ENCODE data around the gene NRAP.

Gene NRAP

GRCh38 chr10:113563306-113564088 lies 100.3 kb downstream of the NRAP start:
- H3K27me3 ChIP-seq (replicated peaks; ENCODE audit: control insufficient read depth, insufficient read depth, low read length), result no peaks in the 10 kb centered on the region
- no peak overlapping the region for H3K4me3 ChIP-seq (replicated peaks; ENCODE audit: low read depth, low read length)
- TF ChIP-seq, protein P1, sequence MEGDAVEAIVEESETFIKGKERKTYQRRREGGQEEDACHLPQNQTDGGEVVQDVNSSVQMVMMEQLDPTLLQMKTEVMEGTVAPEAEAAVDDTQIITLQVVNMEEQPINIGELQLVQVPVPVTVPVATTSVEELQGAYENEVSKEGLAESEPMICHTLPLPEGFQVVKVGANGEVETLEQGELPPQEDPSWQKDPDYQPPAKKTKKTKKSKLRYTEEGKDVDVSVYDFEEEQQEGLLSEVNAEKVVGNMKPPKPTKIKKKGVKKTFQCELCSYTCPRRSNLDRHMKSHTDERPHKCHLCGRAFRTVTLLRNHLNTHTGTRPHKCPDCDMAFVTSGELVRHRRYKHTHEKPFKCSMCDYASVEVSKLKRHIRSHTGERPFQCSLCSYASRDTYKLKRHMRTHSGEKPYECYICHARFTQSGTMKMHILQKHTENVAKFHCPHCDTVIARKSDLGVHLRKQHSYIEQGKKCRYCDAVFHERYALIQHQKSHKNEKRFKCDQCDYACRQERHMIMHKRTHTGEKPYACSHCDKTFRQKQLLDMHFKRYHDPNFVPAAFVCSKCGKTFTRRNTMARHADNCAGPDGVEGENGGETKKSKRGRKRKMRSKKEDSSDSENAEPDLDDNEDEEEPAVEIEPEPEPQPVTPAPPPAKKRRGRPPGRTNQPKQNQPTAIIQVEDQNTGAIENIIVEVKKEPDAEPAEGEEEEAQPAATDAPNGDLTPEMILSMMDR (IDR thresholded peaks at IDR 0.05; ENCODE audit: insufficient read depth, low read length, poor library complexity, severe bottlenecking), result peak; percentile 99
- peak; percentile 46 for DNase-seq (ENCODE audit: extremely low read depth, insufficient read length)
- H3K36me3 ChIP-seq (ENCODE audit: control insufficient read depth, insufficient read depth, low read length), result no peaks in the 10 kb centered on the region

DNA sequence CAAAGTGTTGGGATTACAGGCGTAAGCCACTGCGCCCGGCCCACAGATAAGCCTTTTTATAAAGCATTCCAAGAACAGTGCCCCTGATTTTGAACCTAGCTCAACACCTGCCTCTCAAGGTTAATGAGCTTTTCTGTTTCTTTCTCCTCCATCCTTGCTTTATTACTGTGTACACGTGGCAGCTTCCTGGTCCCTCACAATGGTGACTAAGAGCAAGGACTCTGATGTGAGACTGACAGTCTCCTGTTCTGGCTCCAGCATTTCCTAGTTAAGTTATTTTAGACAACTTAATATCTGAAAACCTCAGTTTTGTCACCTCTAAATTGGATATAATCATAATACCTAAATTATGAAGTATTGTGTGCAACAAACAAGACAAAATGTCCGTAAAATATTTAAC lies 101.1 kb downstream of the NRAP start:
- TF ChIP-seq, protein P1 (IDR thresholded peaks at IDR 0.05; ENCODE audit: insufficient read depth, low read length, poor library complexity, severe bottlenecking), result no peak
- no peak for DNase-seq (ENCODE audit: extremely low read depth, insufficient read length)
- H3K4me3 ChIP-seq (replicated peaks; ENCODE audit: low read depth, low read length), result no peak overlapping the region
- H3K36me3 ChIP-seq (ENCODE audit: control insufficient read depth, insufficient read depth, low read length), result no peaks in the 10 kb centered on the region
- H3K27me3 ChIP-seq (replicated peaks; ENCODE audit: control insufficient read depth, insufficient read depth, low read length), result no peaks in the 10 kb centered on the region; the same call in 1 of the 2 replicates

DNA sequence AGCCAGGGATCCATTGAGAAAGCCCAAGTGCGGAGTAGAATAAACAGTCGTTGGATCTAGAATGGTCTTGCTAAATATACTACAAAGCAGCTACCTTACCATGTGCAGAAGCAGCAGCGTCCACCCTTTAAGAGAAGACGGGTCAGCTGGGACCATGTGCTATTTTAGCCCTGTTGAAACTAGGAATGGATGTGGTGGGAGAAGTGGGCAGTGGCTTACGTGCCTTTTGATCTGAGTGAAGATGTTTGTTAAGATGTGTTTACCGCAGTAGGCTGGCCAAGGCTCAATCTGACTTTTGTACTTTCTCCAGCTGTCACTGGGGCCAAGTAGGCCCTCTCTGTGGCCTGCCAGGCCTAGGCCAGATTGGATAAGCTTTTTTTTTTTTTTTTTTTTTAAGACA lies 101.8 kb downstream of the NRAP start:
- no peak overlapping the region for H3K4me3 ChIP-seq (replicated peaks; ENCODE audit: low read depth, low read length)
- no peaks in the 10 kb centered on the region for H3K36me3 ChIP-seq (ENCODE audit: control insufficient read depth, insufficient read depth, low read length)
- H3K27me3 ChIP-seq (replicated peaks; ENCODE audit: control insufficient read depth, insufficient read depth, low read length), result no peaks in the 10 kb centered on the region; the same call in 1 of the 2 replicates
- TF ChIP-seq, protein P1 (IDR thresholded peaks at IDR 0.05; ENCODE audit: insufficient read depth, low read length, poor library complexity, severe bottlenecking), result no peak
- no peak for DNase-seq (ENCODE audit: extremely low read depth, insufficient read length)

- H3K27me3 ChIP-seq (replicated peaks; ENCODE audit: control insufficient read depth, insufficient read depth, low read length), result no peaks in the 10 kb centered on the region; the same call in 1 of the 2 replicates
- DNase-seq (ENCODE audit: extremely low read depth, insufficient read length), result no peak
- no peak overlapping the region for H3K4me3 ChIP-seq (replicated peaks; ENCODE audit: low read depth, low read length)
- TF ChIP-seq, protein P1 (IDR thresholded peaks at IDR 0.05; ENCODE audit: insufficient read depth, low read length, poor library complexity, severe bottlenecking), result no peak
- H3K36me3 ChIP-seq (ENCODE audit: control insufficient read depth, insufficient read depth, low read length), result no peaks in the 10 kb centered on the region
Measured at GRCh38 chr10:113561214-113561613, 102.6 kb downstream of the NRAP start.

DNA sequence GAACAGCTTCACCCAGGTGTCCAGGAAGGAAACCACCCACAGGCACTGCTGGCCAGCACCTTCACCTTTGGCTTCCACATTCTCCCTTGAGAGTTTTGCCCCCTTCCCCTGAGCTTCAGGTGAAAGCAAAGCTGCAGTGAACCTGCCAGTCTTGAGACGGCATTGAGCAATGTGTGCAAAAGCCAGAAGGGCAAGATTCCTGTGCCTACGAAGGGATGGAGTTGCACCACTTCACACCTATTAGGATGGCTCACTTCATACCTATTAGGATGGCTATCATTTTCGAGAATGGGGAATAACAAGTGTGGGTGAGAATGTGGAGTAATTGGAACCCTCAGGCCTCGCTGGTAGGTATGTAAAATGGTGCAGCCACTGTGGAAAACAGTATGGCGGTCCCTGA lies 103.8 kb downstream of the NRAP start:
- DNase-seq (ENCODE audit: extremely low read depth, insufficient read length), result no peak
- Histone ChIP-seq H3K36me3 (ENCODE audit: control insufficient read depth, insufficient read depth, low read length) (no peaks in the 10 kb centered on the region), H3K27me3 (replicated peaks; ENCODE audit: control insufficient read depth, insufficient read depth, low read length) (no peaks in the 10 kb centered on the region; the same call in 1 of the 2 replicates), H3K4me3 (replicated peaks; ENCODE audit: low read depth, low read length) (no peak overlapping the region)
- TF ChIP-seq, protein P1 (IDR thresholded peaks at IDR 0.05; ENCODE audit: insufficient read depth, low read length, poor library complexity, severe bottlenecking), result no peak
